Bronchial epithelial cell (primary cell): ENCODE measurements around the gene RABAC1. TPM values are rescaled to one million over a fixed set of nuclear protein-coding genes. Genes with fewer than 3 reads are reported as not detected.

Experiments used
- DNase-seq: peaks from one replicate; pipeline ENCODE4 v3.0.0-alpha.2; 2010; ENCODE audit warnings: low read depth
- FAIRE-seq: peaks from 2 replicates; lab custom pipeline; 2011; peaks lifted over from hg19 to GRCh38; lab: Jason Lieb, UNC
- H3K27me3 ChIP-seq: 2 replicates; pipeline ENCODE4 v1.5.1; 2011; ENCODE audit warnings: low read length; ENCODE audit not compliant: control insufficient read depth, insufficient read depth
- H3K36me3 ChIP-seq: 2 replicates; pipeline ENCODE4 v1.5.1; 2011; ENCODE audit warnings: low read length; ENCODE audit not compliant: control insufficient read depth, insufficient read depth
- H3K4me3 ChIP-seq: 2 replicates; pipeline ENCODE4 v1.5.1; 2011; ENCODE audit warnings: mild to moderate bottlenecking, low read depth, low read length, control low read depth
- CTCF ChIP-seq: IDR thresholded peaks from 2 replicates; pipeline ENCODE4 v1.5.1; 2011; ENCODE audit warnings: mild to moderate bottlenecking, moderate library complexity, low read length, control low read depth, inconsistent platforms; ENCODE audit not compliant: insufficient read depth, severe bottlenecking
- total RNA-seq: library from RNA; depleted of rRNA; stranded (reverse); fragments of >200 nt; gene quantifications from 2 replicates; pipeline ENCODE4 v1.2.1, GENCODE V29; 2014

Gene RABAC1
- total RNA-seq, 1 donor from 2014 or later: 96.6 TPM

GRCh38 chr19:41978470-41978869 lies 19.3 kb upstream of the RABAC1 start:
- TF ChIP-seq CTCF: no peak
- FAIRE-seq: no peak
- DNase-seq: no peak
- peaks cover 3% of the 10 kb centered on the region for H3K27me3 ChIP-seq
- H3K4me3 ChIP-seq: no peak overlapping the region
- no peaks in the 10 kb centered on the region for H3K36me3 ChIP-seq

- no peak for FAIRE-seq
These were observed 18.8 kb upstream of the RABAC1 start for GRCh38 chr19:41977916-41978315.

GRCh38 chr19:41974652-41975051 lies 15.5 kb upstream of the RABAC1 start:
- H3K36me3 ChIP-seq: no peaks in the 10 kb centered on the region
- no peak overlapping the region for H3K4me3 ChIP-seq
- no peaks in the 10 kb centered on the region for H3K27me3 ChIP-seq
- peak; percentile 12 for DNase-seq
- TF ChIP-seq CTCF: no peak
- FAIRE-seq: no peak

More at GRCh38 chr19:41977916-41978315, 18.8 kb upstream of the RABAC1 start:
- Histone ChIP-seq H3K36me3 (no peaks in the 10 kb centered on the region), H3K27me3 (peaks cover 3% of the 10 kb centered on the region), H3K4me3 (no peak overlapping the region)
- DNase-seq: no peak
- no peak for TF ChIP-seq CTCF

- no peak for TF ChIP-seq CTCF
- no peaks in the 10 kb centered on the region for H3K27me3 ChIP-seq
- FAIRE-seq (peak; percentile 60), DNase-seq (no peak)
- H3K4me3 ChIP-seq: no peak overlapping the region
- H3K36me3 ChIP-seq: no peaks in the 10 kb centered on the region
These were observed 12.2 kb upstream of the RABAC1 start for GRCh38 chr19:41971363-41971762.

DNA sequence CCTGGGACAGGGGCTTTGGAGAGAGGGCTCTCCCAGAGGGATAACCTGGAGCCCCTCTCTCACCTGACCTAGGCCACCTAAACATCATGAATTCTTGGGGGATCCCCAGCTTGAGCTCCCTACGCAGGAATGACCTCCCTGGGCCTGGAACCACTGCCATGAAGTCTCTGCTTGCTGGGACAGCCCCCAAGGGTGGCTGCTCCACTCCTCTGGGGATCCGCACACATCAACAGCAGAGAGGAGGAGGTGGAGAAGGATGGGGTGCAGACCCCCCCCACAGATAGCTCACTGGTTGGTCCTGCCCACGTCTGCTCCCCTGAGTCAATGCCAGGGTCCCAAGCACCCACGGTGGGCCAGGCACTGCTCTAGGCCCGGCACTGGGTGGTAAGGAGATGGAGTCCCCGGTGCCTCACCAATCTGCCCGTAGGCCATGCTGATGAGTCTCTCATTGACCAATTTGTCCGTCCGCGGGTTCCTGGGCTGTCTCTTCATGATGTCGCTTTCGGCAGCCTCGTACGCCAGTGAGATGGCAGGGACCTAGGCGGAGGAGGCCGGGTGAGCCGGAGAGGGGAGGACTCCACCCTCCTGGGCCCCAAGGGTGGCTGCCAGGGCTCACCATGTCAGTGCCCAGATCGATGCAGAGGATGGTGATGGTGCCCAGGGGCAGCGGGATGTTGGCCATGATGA lies 10.8 kb upstream of the RABAC1 start:
- H3K27me3 ChIP-seq: peaks cover 3% of the 10 kb centered on the region
- H3K36me3 ChIP-seq: no peaks in the 10 kb centered on the region
- H3K4me3 ChIP-seq: no peak overlapping the region
- FAIRE-seq (no peak), DNase-seq (no peak)
- TF ChIP-seq CTCF: no peak
